OCI-LY7 (cell line): ENCODE data around the gene CD226. TPM values are rescaled to one million over a fixed set of nuclear protein-coding genes. Genes with fewer than 3 reads are reported as not detected.

Source experiments
- BruUV-seq: library from RNA; stranded (reverse); fragments of 400-500 nt; replicated peaks from 2 replicates; lab custom pipeline; 2021; lab: Mats Ljungman, UMichigan
- CTCF ChIA-PET: fragments of 300-600 bp; sonication (Branson Sonifier 250); formaldehyde crosslinking; loops from one replicate; lab custom pipeline; 2022; ENCODE audit warnings: antibody characterized with exemption; ENCODE audit not compliant: unreplicated experiment; lab: Charles Lee
- POLR2A ChIA-PET: fragments of 300-600 bp; sonication (Branson Sonifier 250); formaldehyde crosslinking; loops from one replicate; lab custom pipeline; 2022; ENCODE audit warnings: antibody characterized with exemption; lab: Charles Lee
- DNase-seq: peaks from one replicate; pipeline ENCODE4 v3.0.0-alpha.2; 2015; ENCODE audit warnings: low spot score
- H2AFZ ChIP-seq: fragments of 200-600 bp; sonication (generic), shearing (Covaris generic); 2 replicates; pipeline ENCODE4 v1.6.1; 2014; ENCODE audit warnings: mild to moderate bottlenecking, antibody characterized with exemption, low read length, moderate library complexity
- H3K27ac ChIP-seq: fragments of 200-600 bp; sonication (generic); 2 replicates; pipeline ENCODE4 v1.5.1; 2014; ENCODE audit warnings: mixed run types, low read depth, mild to moderate bottlenecking, moderate library complexity, low read length, inconsistent platforms; ENCODE audit not compliant: poor library complexity, severe bottlenecking
- H3K36me3 ChIP-seq: fragments of 200-600 bp; sonication (generic); 2 replicates; pipeline ENCODE4 v1.6.1; 2014; ENCODE audit warnings: mild to moderate bottlenecking, antibody characterized with exemption, low read length, moderate library complexity, mixed read lengths; ENCODE audit not compliant: insufficient read depth
- H3K4me1 ChIP-seq: fragments of 200-600 bp; sonication (generic); 2 replicates; pipeline ENCODE4 v1.5.1; 2014; ENCODE audit warnings: mild to moderate bottlenecking, low read length; ENCODE audit not compliant: insufficient read depth, poor library complexity, severe bottlenecking
- H3K4me2 ChIP-seq: fragments of 200-600 bp; sonication (generic); 2 replicates; pipeline ENCODE4 v1.6.1; 2014; ENCODE audit warnings: mild to moderate bottlenecking, low read length
- H3K4me3 ChIP-seq: fragments of 200-600 bp; sonication (generic); 2 replicates; pipeline ENCODE4 v1.5.1; 2014; ENCODE audit warnings: mild to moderate bottlenecking, low read depth, low read length; ENCODE audit not compliant: poor library complexity, severe bottlenecking
- H3K79me2 ChIP-seq: fragments of 200-600 bp; sonication (generic); 2 replicates; pipeline ENCODE4 v1.6.1; 2016; ENCODE audit warnings: low read depth, mild to moderate bottlenecking, low read length, moderate library complexity, mixed read lengths; ENCODE audit not compliant: insufficient read depth
- H3K9me2 ChIP-seq: fragments of 200-600 bp; sonication (generic); 2 replicates; pipeline ENCODE4 v1.6.1; 2016; ENCODE audit warnings: mild to moderate bottlenecking, low read length, mixed read lengths; ENCODE audit not compliant: insufficient read depth
- H3K9me3 ChIP-seq: fragments of 200-600 bp; sonication (generic); 2 replicates; pipeline ENCODE4 v1.6.1; 2014; ENCODE audit warnings: mild to moderate bottlenecking, mixed run types, low read length, mixed read lengths
- H4K20me1 ChIP-seq: fragments of 200-600 bp; sonication (generic); 2 replicates; pipeline ENCODE4 v1.6.1; 2014; ENCODE audit warnings: mild to moderate bottlenecking, antibody characterized with exemption, low read length, moderate library complexity, mixed read lengths; ENCODE audit not compliant: insufficient read depth
- EZH2phosphoT487 ChIP-seq: fragments of 200-600 bp; sonication (generic); IDR thresholded peaks from 2 replicates; pipeline ENCODE4 v1.6.1; 2018; ENCODE audit warnings: low read depth, borderline replicate concordance, mild to moderate bottlenecking, mixed run types, antibody characterized with exemption, low read length, moderate library complexity, mixed read lengths
- intact Hi-C: fragments of 100-400 bp; cut with micrococcal nuclease; formaldehyde crosslinking; loops from one replicate; pipeline ENCODE4 v1.10.0; 2022; ENCODE audit not compliant: unreplicated experiment
- total RNA-seq, 2 experiments: library from RNA; depleted of rRNA in 1 of 2; stranded (reverse); fragments of >200 nt in 1 of 2; shearing (Covaris generic) in 1 of 2; gene quantifications; 2 replicates each; pipeline ENCODE4 v1.2.3, GENCODE V29; 2014 to 2022
- TF ChIP-seq, protein P1 (sequence below): fragments of 200-600 bp; sonication (generic); conservative IDR thresholded peaks from 2 replicates; pipeline ENCODE4 v1.5.1; 2014; ENCODE audit warnings: mild to moderate bottlenecking, antibody characterized with exemption, low read length, moderate library complexity, mixed read lengths

CD226 gene
- total RNA-seq, 2 experiments from 2014 or later: 0.25 TPM; not detected in 1

DNA sequence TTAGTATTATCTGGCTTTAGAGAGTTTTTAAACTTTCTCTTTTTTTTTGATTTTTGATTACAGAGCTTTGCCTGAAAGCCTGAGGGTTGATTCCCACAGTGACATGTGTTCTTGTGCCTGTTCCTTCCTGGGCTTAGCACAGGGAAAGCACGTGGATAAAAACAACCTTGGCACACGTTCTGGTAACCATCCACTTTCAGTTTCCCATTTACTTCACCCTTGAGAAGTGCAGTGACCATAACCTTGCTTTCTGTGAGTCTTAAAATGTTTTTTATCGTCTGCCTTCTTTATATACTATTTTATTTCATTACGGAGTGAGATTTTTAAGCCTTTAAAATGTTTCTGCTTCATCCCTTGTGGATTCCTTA lies 11.5 kb downstream of the CD226 start:
- H3K9me3 ChIP-seq: no peaks in the 10 kb centered on the region
- H3K4me3 ChIP-seq: no peak overlapping the region
- POLR2A ChIA-PET: no interaction called here
- BruUV-seq: no TSS peak
- H3K79me2 ChIP-seq: no peaks in the 10 kb centered on the region
- H3K27ac ChIP-seq: no peak overlapping the region
- no peaks in the 10 kb centered on the region for H3K9me2 ChIP-seq
- H3K4me1 ChIP-seq: no peaks in the 10 kb centered on the region
- TF ChIP-seq, protein P1, sequence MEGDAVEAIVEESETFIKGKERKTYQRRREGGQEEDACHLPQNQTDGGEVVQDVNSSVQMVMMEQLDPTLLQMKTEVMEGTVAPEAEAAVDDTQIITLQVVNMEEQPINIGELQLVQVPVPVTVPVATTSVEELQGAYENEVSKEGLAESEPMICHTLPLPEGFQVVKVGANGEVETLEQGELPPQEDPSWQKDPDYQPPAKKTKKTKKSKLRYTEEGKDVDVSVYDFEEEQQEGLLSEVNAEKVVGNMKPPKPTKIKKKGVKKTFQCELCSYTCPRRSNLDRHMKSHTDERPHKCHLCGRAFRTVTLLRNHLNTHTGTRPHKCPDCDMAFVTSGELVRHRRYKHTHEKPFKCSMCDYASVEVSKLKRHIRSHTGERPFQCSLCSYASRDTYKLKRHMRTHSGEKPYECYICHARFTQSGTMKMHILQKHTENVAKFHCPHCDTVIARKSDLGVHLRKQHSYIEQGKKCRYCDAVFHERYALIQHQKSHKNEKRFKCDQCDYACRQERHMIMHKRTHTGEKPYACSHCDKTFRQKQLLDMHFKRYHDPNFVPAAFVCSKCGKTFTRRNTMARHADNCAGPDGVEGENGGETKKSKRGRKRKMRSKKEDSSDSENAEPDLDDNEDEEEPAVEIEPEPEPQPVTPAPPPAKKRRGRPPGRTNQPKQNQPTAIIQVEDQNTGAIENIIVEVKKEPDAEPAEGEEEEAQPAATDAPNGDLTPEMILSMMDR: no peak
- no peak for TF ChIP-seq EZH2phosphoT487
- H2AFZ ChIP-seq: no peak overlapping the region
- no peak for DNase-seq
- intact Hi-C loops: no loop called here
- no peaks in the 10 kb centered on the region for H3K36me3 ChIP-seq
- no peaks in the 10 kb centered on the region for H4K20me1 ChIP-seq
- CTCF ChIA-PET: no interaction called here
- H3K4me2 ChIP-seq: no peak overlapping the region

GRCh38 chr18:69935319-69936190 lies 12.1 kb downstream of the CD226 start:
- BruUV-seq: no TSS peak
- Histone ChIP-seq H3K9me3 (no peaks in the 10 kb centered on the region), H2AFZ (no peak overlapping the region), H3K79me2 (no peaks in the 10 kb centered on the region), H3K27ac (no peak overlapping the region), H3K4me2 (no peak overlapping the region), H4K20me1 (no peaks in the 10 kb centered on the region), H3K36me3 (no peaks in the 10 kb centered on the region), H3K9me2 (no peaks in the 10 kb centered on the region), H3K4me3 (no peak overlapping the region), H3K4me1 (no peaks in the 10 kb centered on the region)
- DNase-seq: no peak
- no peak for TF ChIP-seq EZH2phosphoT487
- TF ChIP-seq, protein P1: no peak
- ChIA-PET POLR2A (no interaction called here), CTCF (no interaction called here)
- intact Hi-C loops: no loop called here

- no peaks in the 10 kb centered on the region for H3K4me1 ChIP-seq
- H3K27ac ChIP-seq: no peak overlapping the region
- no peak for DNase-seq
- POLR2A ChIA-PET: no interaction called here
- no peak overlapping the region for H2AFZ ChIP-seq
- no peaks in the 10 kb centered on the region for H3K79me2 ChIP-seq
- H3K4me2 ChIP-seq: no peak overlapping the region
- no TSS peak for BruUV-seq
- H3K36me3 ChIP-seq: no peaks in the 10 kb centered on the region
- H3K9me3 ChIP-seq: no peaks in the 10 kb centered on the region
- H3K4me3 ChIP-seq: no peak overlapping the region
- H4K20me1 ChIP-seq: no peaks in the 10 kb centered on the region
- TF ChIP-seq, protein P1: no peak
- TF ChIP-seq EZH2phosphoT487: no peak
- no peaks in the 10 kb centered on the region for H3K9me2 ChIP-seq
- intact Hi-C loops: no loop called here
- CTCF ChIA-PET: no interaction called here
Observed at GRCh38 chr18:69934601-69935265, 12.9 kb downstream of the CD226 start.
